H1 (cell line): ENCODE measurements around the gene NAXE. TPM values are rescaled to one million over a fixed set of nuclear protein-coding genes. Genes with fewer than 3 reads are reported as not detected.
A peak's percentile ranks its signal among the peaks of the same experiment; 100 is the strongest.

ENCODE experiments used
- CTCF ChIA-PET: fragments of 300-600 bp; sonication (Branson Sonifier 250); formaldehyde crosslinking; loops from one replicate; lab custom pipeline; 2021; ENCODE audit not compliant: partially characterized antibody; lab: Charles Lee
- POLR2A ChIA-PET: fragments of 300-600 bp; sonication (Branson Sonifier 250); formaldehyde crosslinking; loops from one replicate; lab custom pipeline; 2021; ENCODE audit warnings: inconsistent platforms; ENCODE audit not compliant: partially characterized antibody; lab: Charles Lee
- DNase-seq, 2 experiments: peaks; one replicate each; pipeline versions ENCODE4 v3.0.0 to v3.0.0-alpha.2; 2010 to 2022; ENCODE audit warnings: low spot score in 2 of 2, low read depth in 1 of 2, mixed read lengths in 1 of 2
- FAIRE-seq: peaks from 2 replicates; lab custom pipeline; 2011; peaks lifted over from hg19 to GRCh38; lab: Jason Lieb, UNC
- H2AFZ ChIP-seq: 2 replicates; pipeline ENCODE4 v1.8.1; 2012; ENCODE audit warnings: low read length, inconsistent platforms
- H2AK5ac ChIP-seq: 2 replicates; pipeline ENCODE4 v1.6.1; 2013; ENCODE audit warnings: low read depth, low read length
- H2BK120ac ChIP-seq: replicated peaks from 2 replicates; pipeline ENCODE3; 2013; ENCODE audit warnings: low read depth, low read length, inconsistent platforms
- H2BK12ac ChIP-seq: 2 replicates; pipeline ENCODE4 v1.6.1; 2013; ENCODE audit warnings: low read depth, low read length
- H2BK15ac ChIP-seq: 2 replicates; pipeline ENCODE4 v1.6.1; 2013; ENCODE audit warnings: low read length
- H2BK20ac ChIP-seq: 2 replicates; pipeline ENCODE4 v1.6.1; 2013; ENCODE audit warnings: low read length
- H2BK5ac ChIP-seq: 2 replicates; pipeline ENCODE4 v1.6.1; 2013; ENCODE audit warnings: low read depth, low read length
- H3K14ac ChIP-seq: 2 replicates; pipeline ENCODE4 v1.6.1; 2013; ENCODE audit warnings: inconsistent platforms; ENCODE audit not compliant: insufficient read length
- H3K18ac ChIP-seq: 2 replicates; pipeline ENCODE4 v1.6.1; 2013; ENCODE audit warnings: low read length; ENCODE audit errors: extremely low read depth
- H3K23ac ChIP-seq: 2 replicates; pipeline ENCODE4 v1.6.1; 2013; ENCODE audit warnings: inconsistent platforms; ENCODE audit not compliant: insufficient read length
- H3K23me2 ChIP-seq: 2 replicates; pipeline ENCODE4 v1.6.1; 2013; ENCODE audit warnings: low read depth, low read length
- H3K27ac ChIP-seq: 2 replicates; pipeline ENCODE4 v1.6.1; 2011; ENCODE audit warnings: low read depth, low read length, inconsistent platforms
- H3K27me3 ChIP-seq, 4 experiments: replicated peaks in 1 of 4; 1 replicate in 1 of 4; 2 replicates in 3 of 4; pipeline versions ENCODE4 v1.6.1 to v1.8.1; 2011 to 2013; ENCODE audit warnings: low read length in 3 of 4, mild to moderate bottlenecking in 3 of 4, inconsistent platforms in 2 of 4, mixed read lengths in 2 of 4, moderate library complexity in 1 of 4; ENCODE audit not compliant: control insufficient read depth in 3 of 4, insufficient read depth in 3 of 4; ENCODE audit errors: extremely low read depth in 1 of 4
- H3K36me3 ChIP-seq, 4 experiments: 2 replicates each; pipeline versions ENCODE4 v1.6.1 to v1.8.1; 2011 to 2013; ENCODE audit warnings: mild to moderate bottlenecking in 4 of 4, low read length in 3 of 4, moderate library complexity in 2 of 4, control low read depth in 1 of 4, inconsistent platforms in 1 of 4; ENCODE audit not compliant: insufficient read depth in 4 of 4, control insufficient read depth in 2 of 4
- H3K4ac ChIP-seq: replicated peaks from 2 replicates; pipeline ENCODE3; 2013; ENCODE audit warnings: low read length, low read depth, mixed read lengths, inconsistent platforms; ENCODE audit not compliant: insufficient read length
- H3K4me1 ChIP-seq, 4 experiments: replicated peaks in 1 of 4; 1 replicate in 1 of 4; 2 replicates in 3 of 4; pipeline versions ENCODE4 v1.6.1 to v1.8.1; 2011 to 2013; ENCODE audit warnings: low read length in 3 of 4, inconsistent platforms in 2 of 4, mixed read lengths in 1 of 4; ENCODE audit not compliant: insufficient read depth in 4 of 4, control insufficient read depth in 3 of 4
- H3K4me2 ChIP-seq, 2 experiments: 2 replicates each; pipeline versions ENCODE4 v1.6.1 to v1.8.1; 2011 to 2013; ENCODE audit warnings: low read depth in 2 of 2, low read length in 2 of 2, control low read depth in 1 of 2, inconsistent platforms in 1 of 2, mild to moderate bottlenecking in 1 of 2; ENCODE audit not compliant: insufficient read depth in 1 of 2
- H3K4me3 ChIP-seq, 4 experiments: fragments of 200-600, 300-600 bp in 1 of 4; sonication (generic), shearing (Covaris generic), sonication (Bioruptor Twin) in 1 of 4; 2 replicates each; pipeline versions ENCODE4 v1.5.1 to v1.8.1; 2011 to 2016; ENCODE audit warnings: low read length in 4 of 4, low read depth in 3 of 4, control low read depth in 2 of 4, inconsistent platforms in 2 of 4, mild to moderate bottlenecking in 2 of 4, mixed read lengths in 1 of 4, moderate library complexity in 1 of 4; ENCODE audit not compliant: insufficient read depth in 2 of 4; ENCODE audit errors: extremely low read depth in 1 of 4
- H3K56ac ChIP-seq: replicated peaks from 2 replicates; pipeline ENCODE3; 2013; ENCODE audit warnings: low read depth, mild to moderate bottlenecking, mixed read lengths, low read length, inconsistent platforms; ENCODE audit not compliant: insufficient read length
- H3K79me1 ChIP-seq: 2 replicates; pipeline ENCODE4 v1.6.1; 2013; ENCODE audit warnings: low read depth, low read length, control low read depth
- H3K79me2 ChIP-seq, 2 experiments: 2 replicates each; pipeline versions ENCODE4 v1.6.1 to v1.8.1; 2012 to 2013; ENCODE audit warnings: low read length in 2 of 2, mild to moderate bottlenecking in 2 of 2, inconsistent platforms in 1 of 2; ENCODE audit not compliant: insufficient read depth in 2 of 2, control insufficient read depth in 1 of 2
- H3K9ac ChIP-seq, 4 experiments: replicated peaks in 1 of 4; 1 replicate in 1 of 4; 2 replicates in 3 of 4; pipeline versions ENCODE4 v1.6.1 to v1.8.1; 2011 to 2013; ENCODE audit warnings: low read depth in 3 of 4, low read length in 3 of 4, control low read depth in 2 of 4, mild to moderate bottlenecking in 2 of 4, moderate library complexity in 2 of 4, inconsistent platforms in 1 of 4; ENCODE audit errors: extremely low read depth in 1 of 4
- H3K9me3 ChIP-seq, 2 experiments: 2 replicates each; pipeline versions ENCODE4 v1.6.1 to v1.8.1; 2012 to 2013; ENCODE audit warnings: mild to moderate bottlenecking in 2 of 2, moderate library complexity in 2 of 2, control low read depth in 1 of 2, inconsistent platforms in 1 of 2, low read depth in 1 of 2, low read length in 1 of 2, mixed read lengths in 1 of 2; ENCODE audit not compliant: insufficient read depth in 2 of 2
- H4K20me1 ChIP-seq, 2 experiments: replicated peaks in 1 of 2; 2 replicates each; pipeline versions ENCODE3 to v1.8.1; 2011 to 2013; ENCODE audit warnings: inconsistent platforms in 2 of 2, low read length in 2 of 2, mild to moderate bottlenecking in 1 of 2; ENCODE audit not compliant: insufficient read depth in 2 of 2, control insufficient read depth in 1 of 2
- H4K5ac ChIP-seq: 2 replicates; pipeline ENCODE4 v1.6.1; 2013; ENCODE audit warnings: low read length, low read depth, mixed read lengths, inconsistent platforms; ENCODE audit not compliant: insufficient read length
- H4K8ac ChIP-seq: 2 replicates; pipeline ENCODE4 v1.8.0; 2013; ENCODE audit warnings: mild to moderate bottlenecking, moderate library complexity, low read length, inconsistent platforms; ENCODE audit not compliant: insufficient read depth; ENCODE audit errors: extremely low read depth
- H4K91ac ChIP-seq: replicated peaks from 2 replicates; pipeline ENCODE3; 2013; ENCODE audit warnings: low read length, mixed read lengths, inconsistent platforms; ENCODE audit not compliant: insufficient read length
- CBX5 ChIP-seq: fragments of 300-800, 300-1000 bp; sonication (generic); IDR thresholded peaks from 2 replicates; pipeline ENCODE4 v1.7.1; 2016; ENCODE audit warnings: antibody characterized with exemption, low read length, low read depth
- E2F6 ChIP-seq: IDR thresholded peaks from 2 replicates; pipeline ENCODE4 v1.6.1; 2012; ENCODE audit warnings: inconsistent platforms
- GABPA ChIP-seq: IDR thresholded peaks from 2 replicates; pipeline ENCODE4 v1.6.1; 2011; ENCODE audit warnings: mild to moderate bottlenecking, low read length, moderate library complexity, borderline replicate concordance; ENCODE audit not compliant: insufficient read depth
- JUND ChIP-seq: IDR thresholded peaks from 2 replicates; pipeline ENCODE4 v1.6.1; 2011; ENCODE audit warnings: mild to moderate bottlenecking, improper control_type of control experiment, low read length
- NANOG ChIP-seq: IDR thresholded peaks from 2 replicates; pipeline ENCODE4 v1.6.1; 2011; ENCODE audit warnings: low read length, low read depth, mild to moderate bottlenecking, inconsistent platforms; ENCODE audit not compliant: insufficient read depth, poor library complexity, severe bottlenecking
- POLR2A ChIP-seq, 2 experiments: IDR thresholded peaks; 1 replicate in 1 of 2; 2 replicates in 1 of 2; pipeline ENCODE4 v1.6.1; 2011; ENCODE audit warnings: low read depth in 2 of 2, low read length in 2 of 2, mild to moderate bottlenecking in 2 of 2; ENCODE audit errors: control extremely low read depth in 1 of 2
- RAD21 ChIP-seq, 2 experiments: IDR thresholded peaks in 1 of 2; conservative IDR thresholded peaks in 1 of 2; 2 replicates each; pipeline ENCODE4 v1.6.1; 2011; ENCODE audit warnings: low read depth in 2 of 2, low read length in 2 of 2, improper control_type of control experiment in 1 of 2, inconsistent platforms in 1 of 2, mild to moderate bottlenecking in 1 of 2, moderate library complexity in 1 of 2
- RXRA ChIP-seq: IDR thresholded peaks from 2 replicates; pipeline ENCODE4 v1.6.1; 2011; ENCODE audit warnings: low read depth, mild to moderate bottlenecking, low read length, moderate library complexity; ENCODE audit not compliant: insufficient read depth
- SP1 ChIP-seq: IDR thresholded peaks from 2 replicates; pipeline ENCODE4 v1.6.1; 2011; ENCODE audit warnings: low read depth, low read length
- TEAD4 ChIP-seq: IDR thresholded peaks from 2 replicates; pipeline ENCODE4 v1.6.1; 2012; ENCODE audit warnings: low read depth, low read length, inconsistent platforms, mixed read lengths
- WGBS, 2 experiments: shearing (Covaris generic) in 1 of 2; methylation state at CpG; one replicate each; pipeline versions ENCODE4 v1.1.6 to v1.1.7; 2013 to 2015; ENCODE audit warnings: low lambda C conversion rate in 2 of 2, mixed read lengths in 2 of 2, inconsistent platforms in 1 of 2, low coverage in 1 of 2, missing lambda C conversion rate in 1 of 2; ENCODE audit not compliant: insufficient replicate concordance in 2 of 2, insufficient coverage in 1 of 2, insufficient read length in 1 of 2; ENCODE audit errors: extremely low coverage in 1 of 2, missing lambda C conversion rate in 1 of 2; 5-methylcytosine and 5-hydroxymethylcytosine counted together
- polyA plus RNA-seq, 7 experiments: library from polyadenylated mRNA; depleted of rRNA in 3 of 7; stranded (reverse) in 5 of 7; unstranded in 2 of 7; fragments of >200 nt in 5 of 7; fragments of 200-250 nt in 2 of 7; gene quantifications; 1 replicate in 5 of 7; 2 replicates in 1 of 7; 4 replicates in 1 of 7; pipeline versions ENCODE4 v1.2.1 to v1.2.3, GENCODE V29; 2011 to 2013; ENCODE audit warnings: missing spikeins in 2 of 7, mixed read lengths in 2 of 7
- total RNA-seq: library from RNA; stranded (reverse); fragmentation: NEBNext Ultra II Directional; extraction: Animal tissue kit (Norgen Biotek cat#: 25700); gene quantifications from 2 replicates; pipeline ENCODE4 v1.2.1, GENCODE V29; 2021

Gene NAXE
- total and polyA plus RNA-seq, 2 of the 8 experiments (the other 6 are each of a cell fraction or from before 2014, with no cell fraction given) = 73.1 to 74.3 TPM

GRCh38 chr1:156583821-156584622 lies 7.6 kb upstream of the NAXE start:
- Histone ChIP-seq H3K4me2 (peak overlapping the region; percentile 1 to 36), H2BK5ac (peak overlapping the region; percentile 66; the same call in 1 of the 2 replicates), H2BK120ac (peak overlapping the region; percentile 14), H3K4ac (peak overlapping the region; percentile 33), H3K4me1 (peaks cover 0 to 10% (median 3%) of the 10 kb centered on the region in 4 experiments; a peak in 5 of 7 replicates), H3K4me3 (peak overlapping the region in 1 of 4 experiments; percentile 42; a peak in 3 of 8 replicates), H3K23me2 (no peaks in the 10 kb centered on the region; the same call in 1 of the 2 replicates), H4K91ac (peak overlapping the region; percentile 60), H2AK5ac (no peak overlapping the region), H3K23ac (no peak overlapping the region), H2BK12ac (peak overlapping the region; percentile 68), H3K36me3 (no peaks in the 10 kb centered on the region), H3K14ac (no peak overlapping the region), H3K9ac (no peak overlapping the region), H3K9me3 (no peaks in the 10 kb centered on the region), H3K79me1 (no peaks in the 10 kb centered on the region), H3K79me2 (no peaks in the 10 kb centered on the region), H2AFZ (peak overlapping the region; percentile 81), H3K27ac (no peak overlapping the region), H4K8ac (0 out of 2 replicates have a peak overlapping the region, but pooled peaks have one; percentile 9), H3K56ac (no peak overlapping the region), H3K18ac (peak overlapping the region; percentile 68; the same call in 1 of the 2 replicates), H4K5ac (no peak overlapping the region), H4K20me1 (no peaks in the 10 kb centered on the region), H3K27me3 (no peaks in the 10 kb centered on the region), H2BK20ac (peak overlapping the region; percentile 48; the same call in 1 of the 2 replicates), H2BK15ac (peak overlapping the region; percentile 48; the same call in 1 of the 2 replicates)
- 42% methylated on average over 19 of the region's 20 CpGs; no CpG with 5 or more reads in 1 of the 2 experiments for WGBS, 2 experiments
- POLR2A ChIA-PET = interaction anchor here (0.9 to 3.6 kb wide), 6 partner anchors 8 to 28 kb away, joined by 3 to 27 read pairs (median 6); partner anchors contain the start of genes GPATCH4 and NAXE
- CTCF ChIA-PET = interaction anchor here (0.5 to 4.7 kb wide), 18 partner anchors 8 to 128 kb away, joined by 3 to 35 read pairs (median 8); partner anchors contain the start of gene HAPLN2
- FAIRE-seq = peak; percentile 55
- DNase-seq = peak in 1 of 2 experiments; percentile 88
- TF ChIP-seq RAD21 (IDR thresholded peaks at IDR 0.05 in 1 of 2, conservative IDR thresholded peaks at IDR 0.05 in 1 of 2; ENCODE audit: low read depth in 2 of 2, low read length in 2 of 2) = peak; percentile 81 to 86
- TF ChIP-seq GABPA = no peak
- TF ChIP-seq TEAD4 = no peak
- 0 out of 2 replicates have a peak, but pooled peaks have one; percentile 65 for TF ChIP-seq RXRA
- TF ChIP-seq CBX5 = no peak
- no peak for TF ChIP-seq NANOG
- no peak for TF ChIP-seq POLR2A (IDR thresholded peaks at IDR 0.05; ENCODE audit: control extremely low read depth in 1 of 2, low read depth in 2 of 2, low read length in 2 of 2)
- no peak for TF ChIP-seq E2F6
- TF ChIP-seq JUND = no peak
- TF ChIP-seq SP1 = no peak
